Peyer's patch (tissue), 4 donors: ENCODE measurements around the gene GIMD1.
"Not testable (repeated sequence)": the region's sequence is repeated elsewhere in the genome, so short reads cannot be mapped to it uniquely, and the experiment has no call there.

Experiments used
- POLR2A ChIP-seq, 2 donors: fragments of 450-650 bp; IDR thresholded peaks; one replicate each; pipeline ENCODE4 v1.5.1; 2017; ENCODE audit warnings: antibody characterized with exemption in 2 of 2, mild to moderate bottlenecking in 2 of 2, moderate library complexity in 2 of 2
- TF ChIP-seq, protein P1 (sequence below), 6 experiments: fragments of 450-650 bp in 4 of 6; fragments of 200-600 bp in 2 of 6; sonication (generic) in 1 of 6; IDR thresholded peaks; one replicate each; pipeline ENCODE4 v1.5.1; 2017 to 2019; ENCODE audit warnings: antibody characterized with exemption in 6 of 6, mild to moderate bottlenecking in 3 of 6, moderate library complexity in 1 of 6

DNA sequence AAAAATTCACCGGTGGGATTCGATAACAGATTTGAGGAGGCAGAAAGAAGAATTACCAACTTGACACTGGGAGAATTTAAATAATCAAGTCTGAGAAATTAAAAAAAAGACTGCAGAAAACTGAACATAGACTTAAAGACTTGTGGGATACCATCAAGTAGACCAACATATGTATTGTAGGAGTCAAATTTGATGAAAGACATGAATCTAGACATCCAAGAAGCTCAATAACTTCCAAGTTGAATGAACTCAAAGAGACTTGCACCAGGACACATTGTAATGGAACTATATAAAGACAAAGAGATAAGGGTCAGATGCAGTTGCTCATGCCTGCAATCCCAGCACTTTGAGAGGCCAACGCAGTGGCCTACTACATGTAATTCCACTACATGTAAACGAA lies 30.3 kb upstream of the GIMD1 start:
- not testable (repeated sequence) for TF ChIP-seq POLR2A (IDR thresholded peaks at IDR 0.05)
- TF ChIP-seq, protein P1, sequence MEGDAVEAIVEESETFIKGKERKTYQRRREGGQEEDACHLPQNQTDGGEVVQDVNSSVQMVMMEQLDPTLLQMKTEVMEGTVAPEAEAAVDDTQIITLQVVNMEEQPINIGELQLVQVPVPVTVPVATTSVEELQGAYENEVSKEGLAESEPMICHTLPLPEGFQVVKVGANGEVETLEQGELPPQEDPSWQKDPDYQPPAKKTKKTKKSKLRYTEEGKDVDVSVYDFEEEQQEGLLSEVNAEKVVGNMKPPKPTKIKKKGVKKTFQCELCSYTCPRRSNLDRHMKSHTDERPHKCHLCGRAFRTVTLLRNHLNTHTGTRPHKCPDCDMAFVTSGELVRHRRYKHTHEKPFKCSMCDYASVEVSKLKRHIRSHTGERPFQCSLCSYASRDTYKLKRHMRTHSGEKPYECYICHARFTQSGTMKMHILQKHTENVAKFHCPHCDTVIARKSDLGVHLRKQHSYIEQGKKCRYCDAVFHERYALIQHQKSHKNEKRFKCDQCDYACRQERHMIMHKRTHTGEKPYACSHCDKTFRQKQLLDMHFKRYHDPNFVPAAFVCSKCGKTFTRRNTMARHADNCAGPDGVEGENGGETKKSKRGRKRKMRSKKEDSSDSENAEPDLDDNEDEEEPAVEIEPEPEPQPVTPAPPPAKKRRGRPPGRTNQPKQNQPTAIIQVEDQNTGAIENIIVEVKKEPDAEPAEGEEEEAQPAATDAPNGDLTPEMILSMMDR (IDR thresholded peaks at IDR 0.05) = not testable (repeated sequence)
